Measurements from ENCODE around the gene CTU2.

Gene CTU2

DNA sequence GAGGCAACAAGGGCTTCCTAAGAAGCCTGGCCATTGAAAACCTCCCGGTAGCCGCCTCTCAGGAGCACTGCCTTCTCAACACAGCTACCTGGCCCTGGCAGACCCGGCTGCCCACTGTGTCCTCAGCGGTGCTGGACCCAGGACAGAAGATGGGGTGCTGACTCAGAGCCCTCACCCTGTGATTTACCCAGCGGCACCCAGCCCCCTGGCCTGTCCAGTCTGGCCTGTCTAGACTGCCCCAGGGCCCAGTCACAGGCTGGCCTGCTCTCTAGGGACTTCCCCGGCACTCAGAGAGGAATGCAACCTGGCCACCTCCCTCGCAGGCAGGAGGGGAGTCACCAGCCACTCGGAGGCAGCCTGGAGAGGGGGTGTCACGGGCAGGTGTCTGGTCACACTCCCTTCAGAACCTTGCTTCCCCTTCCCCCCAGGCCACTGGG lies 58.6 kb downstream of the CTU2 start:
- Histone ChIP-seq H3K4me1 (ENCODE audit: control insufficient read depth, insufficient read depth, low read length) (peaks cover 6% of the 10 kb centered on the region), H3K36me3 (ENCODE audit: control insufficient read depth, insufficient read depth, low read length) (peaks cover 3% of the 10 kb centered on the region), H3K9ac (ENCODE audit: low read depth, low read length) (no peak overlapping the region), H3K4me3 (ENCODE audit: low read depth, low read length) (no peak overlapping the region), H3K27me3 (ENCODE audit: control insufficient read depth, insufficient read depth, low read length) (no peaks in the 10 kb centered on the region), H3K9me3 (ENCODE audit: control insufficient read depth, insufficient read depth, low read length) (no peaks in the 10 kb centered on the region)

All from iPS-15b (cell line).